ENCODE results near the gene TIMP3.
A peak's percentile ranks its signal among the peaks of the same experiment; 100 is the strongest.
"Not testable (repeated sequence)": the region's sequence is repeated elsewhere in the genome, so short reads cannot be mapped to it uniquely, and the experiment has no call there.

TIMP3 gene

DNA sequence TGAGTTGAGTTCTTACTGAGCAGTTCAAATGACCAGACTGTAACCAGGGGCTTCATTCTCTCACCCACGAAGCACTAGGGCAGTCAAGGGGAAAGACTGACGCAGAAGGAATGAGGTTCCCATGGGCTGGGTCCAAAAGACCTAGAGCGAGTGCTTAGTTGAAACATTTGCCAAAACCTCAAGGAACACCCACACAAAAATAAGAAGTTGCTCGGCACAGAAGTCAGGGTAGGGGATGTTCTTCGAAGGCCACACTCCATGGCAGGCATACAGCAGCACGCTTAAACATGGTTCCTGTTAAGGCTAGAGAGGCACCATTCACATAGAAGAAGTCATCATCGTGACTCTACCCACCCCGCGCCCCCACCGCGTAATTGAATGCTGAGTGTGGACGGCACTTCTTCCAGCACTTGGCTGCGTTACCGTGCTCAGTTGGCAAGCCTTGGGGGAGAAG is 52.9 kb downstream of the TIMP3 start:
- no peak for DNase-seq (ENCODE audit: low read depth in 2 of 2)

DNA sequence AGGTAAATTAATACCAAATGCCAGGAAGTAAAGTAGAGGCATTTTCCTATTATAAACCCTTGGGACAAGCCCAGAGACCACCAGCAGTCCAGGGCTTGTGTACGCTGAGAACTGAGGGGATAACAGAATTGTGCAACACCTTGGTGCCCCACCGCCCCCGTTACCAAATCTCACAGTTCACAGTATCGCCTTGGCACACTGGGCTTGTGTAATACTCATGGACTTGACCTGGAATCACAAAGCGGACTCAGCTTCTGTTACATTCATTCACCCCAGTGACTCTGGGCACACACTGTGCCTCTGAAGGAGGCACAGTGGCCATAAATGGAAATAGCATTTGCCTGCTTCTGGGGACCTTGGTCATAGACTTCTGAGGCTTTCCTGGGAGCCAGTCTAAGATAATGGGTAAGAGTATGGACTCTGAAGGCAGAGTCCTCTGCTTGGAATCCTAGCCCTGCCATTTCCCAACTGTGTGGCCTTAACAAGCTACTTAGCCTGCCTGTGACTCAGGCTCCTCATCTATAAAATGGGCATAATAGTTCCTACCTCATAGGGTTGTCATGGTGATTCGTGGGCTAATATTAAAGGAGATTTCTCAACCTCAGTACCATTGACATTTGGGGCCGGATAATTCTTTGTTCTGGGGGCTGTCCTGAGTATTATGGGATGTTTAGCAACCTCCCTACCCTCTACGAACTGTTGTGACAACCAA is 53.7 kb downstream of the TIMP3 start:
- DNase-seq (ENCODE audit: low read depth in 2 of 2), result no peak

DNA sequence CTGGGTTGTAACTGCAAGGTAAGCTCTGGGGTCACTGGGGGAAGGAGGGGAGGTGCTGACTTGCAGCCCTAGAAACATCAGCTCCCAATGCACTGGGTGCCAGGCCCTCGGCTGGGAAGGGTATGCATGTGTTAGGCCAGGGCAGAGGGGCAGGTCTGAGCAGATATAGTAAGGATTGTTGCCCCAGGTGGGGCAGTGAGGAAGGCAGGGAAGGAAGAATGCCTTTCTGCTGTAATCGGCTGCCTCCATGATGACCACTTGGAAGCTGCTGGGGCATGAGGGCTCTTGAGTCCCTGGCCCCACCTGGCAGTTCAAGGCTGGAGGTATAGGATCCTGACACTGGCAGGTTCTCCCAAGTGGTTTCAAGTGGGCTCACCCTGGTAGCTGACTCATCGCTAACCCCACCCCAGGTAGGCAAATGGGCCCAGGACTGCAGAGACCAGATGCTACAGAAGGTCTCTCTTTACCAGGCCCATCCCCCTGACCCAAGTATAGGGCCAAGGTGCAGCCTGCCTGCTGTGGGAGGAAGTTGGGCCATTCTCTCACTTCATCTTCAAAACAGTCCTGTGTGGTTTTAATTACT is 56.7 kb downstream of the TIMP3 start:
- no peak for DNase-seq (ENCODE audit: low read depth in 2 of 2)

DNA sequence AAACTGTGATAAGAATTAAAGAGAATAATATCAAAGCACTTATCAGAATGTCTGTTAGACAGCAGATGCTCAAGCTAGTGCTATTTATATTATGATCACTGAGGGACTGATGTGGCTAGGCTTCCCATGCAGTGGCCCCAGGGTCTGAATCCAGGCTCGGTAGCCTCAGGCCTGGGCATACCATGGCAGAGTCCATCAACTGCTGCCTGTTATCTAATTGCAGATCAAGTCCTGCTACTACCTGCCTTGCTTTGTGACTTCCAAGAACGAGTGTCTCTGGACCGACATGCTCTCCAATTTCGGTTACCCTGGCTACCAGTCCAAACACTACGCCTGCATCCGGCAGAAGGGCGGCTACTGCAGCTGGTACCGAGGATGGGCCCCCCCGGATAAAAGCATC is 57.5 kb downstream of the TIMP3 start:
- no peak for DNase-seq (ENCODE audit: low read depth in 2 of 2)

DNA sequence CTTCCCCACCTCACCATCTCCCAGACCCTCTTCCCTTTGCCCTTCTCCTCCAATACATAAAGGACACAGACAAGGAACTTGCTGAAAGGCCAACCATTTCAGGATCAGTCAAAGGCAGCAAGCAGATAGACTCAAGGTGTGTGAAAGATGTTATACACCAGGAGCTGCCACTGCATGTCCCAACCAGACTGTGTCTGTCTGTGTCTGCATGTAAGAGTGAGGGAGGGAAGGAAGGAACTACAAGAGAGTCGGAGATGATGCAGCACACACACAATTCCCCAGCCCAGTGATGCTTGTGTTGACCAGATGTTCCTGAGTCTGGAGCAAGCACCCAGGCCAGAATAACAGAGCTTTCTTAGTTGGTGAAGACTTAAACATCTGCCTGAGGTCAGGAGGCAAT is 58.2 kb downstream of the TIMP3 start:
- DNase-seq (ENCODE audit: low read depth in 2 of 2), result no peak

DNA sequence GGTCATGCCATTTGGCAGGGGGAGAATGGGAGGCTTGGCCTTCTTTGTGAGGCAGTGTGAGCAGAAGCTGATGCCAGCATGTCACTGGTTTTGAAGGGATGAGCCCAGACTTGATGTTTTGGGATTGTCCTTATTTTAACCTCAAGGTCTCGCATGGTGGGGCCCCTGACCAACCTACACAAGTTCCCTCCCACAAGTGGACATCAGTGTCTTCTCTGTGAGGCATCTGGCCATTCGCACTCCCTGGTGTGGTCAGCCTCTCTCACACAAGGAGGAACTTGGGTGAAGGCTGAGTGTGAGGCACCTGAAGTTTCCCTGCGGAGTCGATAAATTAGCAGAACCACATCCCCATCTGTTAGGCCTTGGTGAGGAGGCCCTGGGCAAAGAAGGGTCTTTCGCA is 59.8 kb downstream of the TIMP3 start:
- no peak for DNase-seq (ENCODE audit: low read depth in 2 of 2)

DNA sequence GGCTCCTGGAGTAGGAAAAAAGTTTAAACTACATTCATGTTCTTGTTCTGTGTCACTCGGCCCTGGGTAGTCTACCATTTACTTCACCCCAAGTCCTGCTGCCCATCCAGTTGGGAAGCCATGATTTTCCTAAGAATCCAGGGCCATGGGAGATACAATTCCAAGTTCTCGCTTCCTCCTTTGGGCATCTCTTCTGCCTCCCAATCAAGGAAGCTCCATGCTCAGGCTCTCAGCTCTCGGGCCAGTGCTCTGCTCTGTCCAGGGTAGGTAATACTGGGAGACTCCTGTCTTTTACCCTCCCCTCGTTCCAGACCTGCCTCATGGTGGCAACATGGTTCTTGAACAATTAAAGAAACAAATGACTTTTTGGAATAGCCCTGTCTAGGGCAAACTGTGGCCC is 60.6 kb downstream of the TIMP3 start:
- no peak for DNase-seq (ENCODE audit: low read depth in 2 of 2)

DNA sequence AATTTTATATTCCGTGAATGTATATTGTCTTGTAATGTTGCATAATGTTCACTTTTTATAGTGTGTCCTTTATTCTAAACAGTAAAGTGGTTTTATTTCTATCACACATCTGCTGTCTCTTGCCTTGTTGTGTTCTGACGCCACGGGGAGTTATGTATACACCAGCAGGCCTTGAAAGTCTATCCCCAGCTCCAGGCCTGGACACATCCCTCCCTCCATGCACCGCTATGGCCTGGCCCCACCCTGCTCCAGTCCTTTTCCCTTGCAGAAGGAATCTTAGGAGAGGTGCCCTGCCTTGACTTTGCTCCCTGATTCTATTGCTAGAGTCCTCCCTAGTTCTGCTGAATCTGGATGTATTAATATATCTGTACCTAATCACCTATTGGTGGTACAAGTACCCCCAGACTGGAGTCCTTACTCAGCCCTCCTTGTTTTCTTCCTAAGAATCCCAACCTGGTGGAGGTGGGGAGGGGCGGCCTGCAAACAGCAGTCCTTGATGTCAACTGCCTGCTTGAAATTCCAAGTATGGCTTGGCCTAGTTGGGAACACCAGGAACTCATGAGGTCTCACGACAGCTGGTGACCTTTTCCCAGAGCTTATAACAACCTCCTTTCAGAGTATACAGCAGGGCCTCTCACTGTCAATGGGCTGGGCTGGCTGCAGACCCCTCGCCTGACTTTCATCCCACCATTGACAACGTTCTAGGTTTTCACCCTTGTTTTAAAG is 61.6 kb downstream of the TIMP3 start:
- DNase-seq (ENCODE audit: low read depth in 2 of 2), result no peak

DNA sequence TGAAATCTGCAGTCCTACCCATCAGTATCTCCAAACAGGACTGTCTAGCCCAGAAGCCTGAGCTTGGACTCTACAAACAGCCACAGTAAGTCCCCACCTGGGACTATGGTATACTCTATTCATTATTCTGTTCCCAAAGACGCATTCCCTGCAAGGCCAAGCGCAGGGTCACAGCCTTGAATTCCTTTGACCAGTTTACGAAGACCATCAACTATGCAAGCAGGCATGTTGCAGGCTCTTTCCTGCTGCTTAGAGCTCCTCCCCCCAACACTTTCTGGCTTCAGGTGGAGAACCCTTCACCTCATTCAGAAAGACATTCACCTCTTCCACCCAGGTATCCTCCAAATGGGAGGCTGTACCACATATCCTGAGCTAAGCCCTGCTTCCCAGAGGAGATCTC is 62.5 kb downstream of the TIMP3 start:
- DNase-seq (ENCODE audit: low read depth in 2 of 2), result no peak

DNA sequence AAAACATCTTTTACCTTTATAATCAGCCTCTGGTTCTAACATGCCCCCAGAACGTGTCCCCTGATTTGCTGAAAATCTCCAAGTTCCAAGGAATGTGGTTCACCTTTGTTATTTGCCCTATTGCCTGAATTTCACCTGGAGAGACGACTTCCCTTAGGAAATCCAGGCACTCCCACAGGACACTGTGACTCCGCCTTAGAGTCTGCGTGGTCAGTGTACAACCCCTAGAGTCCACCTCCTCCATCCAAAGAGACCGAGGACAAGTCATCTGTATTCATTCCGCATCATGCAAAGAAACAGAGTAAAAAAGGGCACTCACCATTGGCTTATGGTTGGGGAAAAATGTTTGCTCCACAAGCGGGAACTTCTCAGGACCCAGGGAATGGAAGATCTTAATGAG is 63.1 kb downstream of the TIMP3 start:
- DNase-seq (ENCODE audit: low read depth in 2 of 2), result no peak

DNA sequence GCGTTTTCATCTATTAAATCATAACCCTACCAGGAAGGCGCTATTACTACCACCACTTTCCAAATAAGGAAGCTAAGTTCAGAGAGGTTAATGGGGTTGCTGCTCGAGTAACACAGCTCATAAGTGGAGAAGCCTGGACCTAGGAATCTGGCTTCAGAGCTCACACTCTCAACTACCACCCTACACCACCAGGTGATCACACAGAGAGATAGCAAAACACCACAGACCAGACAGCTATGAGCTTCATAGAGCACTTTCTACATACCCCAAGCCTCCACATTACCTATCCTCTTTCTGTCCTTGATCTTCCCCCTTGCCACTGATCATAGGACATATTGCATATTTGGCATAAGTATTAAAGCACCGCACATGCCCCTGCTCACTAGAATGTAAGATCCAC is 65.4 kb downstream of the TIMP3 start:
- no peak for DNase-seq (ENCODE audit: low read depth in 2 of 2)

DNA sequence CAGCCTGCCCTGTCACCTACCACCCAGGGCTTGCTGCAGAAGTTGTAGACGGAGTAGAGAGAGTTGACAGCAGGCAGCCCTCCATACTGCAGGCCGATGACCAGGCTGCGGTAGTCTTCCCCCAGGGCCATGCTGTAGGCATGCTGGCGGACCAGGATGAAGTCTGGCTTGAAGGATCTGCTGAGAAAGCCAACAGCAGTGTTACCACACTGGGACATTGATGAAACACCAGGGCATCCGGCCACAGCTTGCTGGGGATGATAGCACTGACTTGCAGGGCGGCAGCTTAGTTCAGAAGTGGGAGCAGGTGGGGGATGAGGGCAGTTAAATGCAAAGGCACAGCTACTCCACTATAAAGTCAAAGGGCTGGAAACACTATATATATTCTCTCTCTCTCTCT is 67.4 kb downstream of the TIMP3 start:
- no peak for DNase-seq (ENCODE audit: low read depth in 2 of 2)

DNA sequence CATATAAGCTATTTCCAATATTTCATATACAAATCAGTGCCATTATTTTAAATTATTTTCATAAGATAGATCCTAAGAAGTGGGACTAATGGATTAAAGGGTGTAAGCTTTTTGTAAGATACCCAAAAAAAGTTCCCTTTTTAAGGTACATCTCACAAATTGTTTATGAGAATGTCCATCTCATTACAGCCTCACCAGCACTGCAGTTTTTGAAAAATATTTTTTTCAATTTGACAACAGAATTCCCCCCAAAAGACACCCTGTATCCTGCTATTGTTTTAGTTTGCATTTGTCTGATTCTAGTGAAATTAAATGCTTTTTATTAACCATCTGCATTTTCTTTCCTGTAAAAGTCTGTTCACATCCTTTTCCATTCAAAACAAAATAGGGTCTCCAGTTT is 69.0 kb downstream of the TIMP3 start:
- DNase-seq (ENCODE audit: low read depth in 2 of 2), result no peak

DNA sequence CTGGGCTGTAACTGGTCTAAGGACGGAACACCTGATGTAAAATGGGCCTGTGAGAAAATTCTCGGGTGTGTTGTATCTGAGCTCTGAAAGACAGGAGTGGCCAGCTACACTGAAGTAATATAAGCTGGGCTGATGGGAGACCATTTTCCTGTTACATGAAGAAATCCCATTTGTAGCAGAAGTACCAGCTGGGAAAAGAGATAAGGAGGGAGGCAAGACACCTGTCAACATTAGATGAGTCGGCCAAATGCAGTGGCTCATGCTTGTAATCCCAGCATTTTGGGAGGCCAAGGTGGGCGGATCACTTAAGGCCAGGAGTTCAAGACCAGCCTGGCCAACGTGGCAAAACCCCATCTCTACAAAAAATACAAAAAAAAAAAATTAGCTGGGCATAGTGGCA is 72.1 kb downstream of the TIMP3 start:
- not testable (repeated sequence) for DNase-seq (ENCODE audit: low read depth in 2 of 2)

DNA sequence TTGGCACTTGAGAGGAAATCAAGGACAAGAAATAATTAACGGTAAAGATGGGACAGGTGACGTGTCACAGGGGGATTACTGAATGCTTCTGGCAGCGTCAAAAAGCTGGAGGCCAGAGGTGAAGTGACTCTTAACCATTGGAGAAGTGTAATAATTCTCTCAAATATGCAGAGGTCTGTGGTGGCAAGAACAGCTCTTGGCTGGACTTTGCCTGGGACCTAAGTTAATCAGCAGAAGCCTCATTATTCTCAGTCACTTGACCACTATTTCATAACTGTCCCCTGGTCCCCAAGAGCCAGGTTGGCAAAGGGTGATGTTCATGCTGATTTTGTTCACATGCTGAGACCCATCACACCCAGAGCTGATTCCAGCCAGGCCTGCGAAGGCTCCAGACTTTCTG is 72.9 kb downstream of the TIMP3 start:
- DNase-seq (ENCODE audit: low read depth in 2 of 2), result no peak

DNA sequence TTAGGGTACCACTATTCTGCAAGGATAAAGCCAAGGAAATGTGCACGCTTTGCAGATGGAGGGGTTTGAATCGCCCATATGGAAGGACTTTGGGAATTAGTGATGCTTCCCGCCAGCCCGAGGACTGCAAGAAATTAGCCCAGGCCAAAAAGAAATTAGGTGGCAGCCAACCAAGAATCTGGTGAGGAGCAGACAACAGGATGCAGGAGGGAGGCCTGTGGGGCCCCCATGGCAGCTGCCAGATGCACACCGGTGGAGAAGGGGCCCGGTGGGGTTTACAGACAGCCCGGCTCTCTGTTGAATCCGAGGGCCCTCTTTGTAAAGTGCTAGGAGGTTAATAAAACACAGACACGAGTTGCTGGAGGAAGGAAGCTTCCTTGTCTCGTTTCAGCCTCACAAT is 73.5 kb downstream of the TIMP3 start:
- no peak for DNase-seq (ENCODE audit: low read depth in 2 of 2)

DNA sequence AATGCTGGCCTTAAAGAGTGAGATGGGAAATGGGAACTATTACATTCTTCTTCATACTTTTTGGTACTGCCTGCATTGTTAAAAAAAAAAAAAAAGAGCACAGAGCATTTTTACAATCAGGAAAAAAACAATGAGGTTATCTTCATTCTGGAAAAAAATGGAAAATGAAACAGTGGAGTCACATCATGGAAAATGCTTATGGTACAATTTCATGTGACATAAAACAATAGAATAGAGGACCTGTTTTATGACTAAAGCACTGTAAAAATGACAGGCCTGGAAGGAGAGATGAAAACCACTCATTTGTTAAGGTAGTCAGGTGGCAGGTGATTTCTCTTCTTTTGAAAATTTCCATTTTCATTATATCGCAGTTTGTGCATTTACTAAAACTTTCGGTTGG is 75.0 kb downstream of the TIMP3 start:
- no peak for DNase-seq (ENCODE audit: low read depth in 2 of 2)

DNA sequence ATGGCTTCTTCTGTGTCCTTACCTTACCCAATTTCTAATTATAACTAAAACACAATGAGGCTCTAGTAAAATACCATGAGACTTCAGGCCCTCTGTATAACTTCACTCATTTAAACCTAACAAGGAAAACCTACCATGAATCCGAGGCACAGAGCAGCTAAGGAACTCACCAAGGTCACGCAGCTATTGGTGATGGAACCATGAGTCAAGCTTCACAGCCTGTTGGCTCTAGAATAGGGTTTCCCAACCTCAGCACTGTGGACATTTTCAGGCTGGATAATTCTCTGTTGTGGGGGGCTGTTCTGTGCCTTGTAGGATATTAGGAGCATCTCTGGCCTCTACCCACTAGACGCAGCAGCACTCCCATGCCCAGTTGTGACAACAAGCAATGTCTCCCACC is 75.7 kb downstream of the TIMP3 start:
- no peak for DNase-seq (ENCODE audit: low read depth in 2 of 2)

DNA sequence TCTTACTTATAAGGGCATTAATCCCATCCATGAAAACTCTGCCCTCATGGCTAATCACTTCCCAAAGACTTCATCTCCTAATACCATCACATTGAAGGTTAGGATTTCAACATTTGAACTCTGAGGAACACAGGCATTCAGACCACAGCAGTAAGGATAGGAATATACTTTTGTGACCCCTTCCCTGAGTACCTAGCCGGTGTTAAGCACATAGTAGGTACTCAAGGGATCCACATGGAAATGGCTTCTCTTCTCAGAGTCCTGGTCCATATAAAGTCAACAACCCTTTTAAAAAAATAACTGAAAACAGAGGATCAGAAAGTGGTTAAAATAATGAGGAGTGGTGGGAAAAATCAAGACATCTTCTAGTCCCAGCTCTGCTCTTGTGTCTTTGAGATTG is 78.0 kb downstream of the TIMP3 start:
- DNase-seq (ENCODE audit: low read depth in 2 of 2), result no peak

DNA sequence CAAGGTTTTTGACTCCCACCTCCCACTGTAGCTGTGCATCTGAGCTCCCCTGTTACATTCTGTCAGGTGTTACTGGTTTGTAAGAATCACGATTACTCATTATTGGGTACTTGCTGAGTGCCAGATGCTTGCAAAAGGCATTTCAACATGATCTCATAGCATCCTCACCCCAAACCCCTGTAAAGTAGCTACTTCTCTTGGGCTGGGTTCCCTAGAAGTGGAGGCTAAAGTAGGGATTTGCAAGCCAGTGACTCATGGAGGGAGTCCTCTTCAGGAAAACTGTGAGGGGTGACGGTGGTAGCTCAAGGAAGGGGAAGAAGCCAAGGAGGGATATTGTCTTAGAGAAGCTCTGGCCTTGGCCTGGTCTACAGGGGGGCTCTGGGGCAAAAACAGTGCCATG is 78.6 kb downstream of the TIMP3 start:
- no peak for DNase-seq (ENCODE audit: low read depth in 2 of 2)

DNA sequence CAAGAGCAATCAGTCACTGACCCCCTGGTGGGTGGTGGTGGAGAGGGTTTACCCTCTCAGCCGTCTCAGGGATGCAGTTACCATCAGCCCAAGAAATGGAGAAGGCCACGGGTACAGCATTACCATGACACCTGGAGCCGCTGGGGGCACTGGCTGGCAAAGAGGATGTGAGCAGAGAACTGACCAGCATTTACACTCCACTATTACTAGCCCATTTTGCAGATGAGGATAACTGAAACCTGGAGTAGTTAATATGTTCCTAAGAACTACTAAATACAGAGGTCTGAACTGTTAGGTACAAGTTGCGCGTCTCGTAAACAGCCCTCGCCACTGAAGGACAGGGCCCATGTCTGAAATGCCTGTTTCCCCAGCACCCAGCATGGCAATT is 79.0 kb downstream of the TIMP3 start:
- DNase-seq (ENCODE audit: low read depth in 2 of 2), result no peak

DNA sequence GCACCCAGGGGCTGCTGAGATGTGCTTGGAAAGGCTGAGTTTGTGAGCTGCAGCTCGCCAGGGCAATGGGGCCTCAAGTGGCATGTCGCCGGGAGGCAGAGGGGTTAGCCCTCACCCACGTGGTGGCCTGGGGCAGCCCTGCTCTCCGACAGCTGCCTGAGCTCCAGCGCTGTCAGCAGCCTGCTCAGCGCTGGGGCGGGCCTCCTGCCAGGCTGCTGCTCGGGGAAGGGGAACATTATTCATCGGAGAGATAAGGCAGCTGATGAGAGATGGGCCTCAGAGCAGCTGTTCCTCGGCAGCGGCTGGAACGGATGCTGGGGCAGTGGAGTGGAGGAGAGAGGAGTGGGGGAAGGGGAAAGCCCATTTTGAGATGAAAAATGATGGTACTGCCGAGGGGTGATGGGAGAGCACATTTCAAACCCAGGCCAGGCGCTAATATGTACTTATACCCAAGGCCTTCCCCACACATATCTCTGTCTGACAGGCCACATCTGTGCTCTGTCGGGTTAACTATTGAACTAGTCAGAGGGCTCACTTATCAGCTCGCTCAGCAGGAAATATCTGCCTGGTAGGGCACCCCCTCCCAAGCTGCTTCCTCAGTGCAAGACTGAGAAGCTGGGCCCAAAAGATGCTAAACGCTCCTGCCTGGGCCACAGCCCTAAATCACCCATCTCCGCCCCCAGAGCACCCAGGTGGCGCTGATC is 79.5 kb downstream of the TIMP3 start:
- DNase-seq (ENCODE audit: low read depth in 2 of 2), result peak in 1 of 2 donors; percentile 1

DNA sequence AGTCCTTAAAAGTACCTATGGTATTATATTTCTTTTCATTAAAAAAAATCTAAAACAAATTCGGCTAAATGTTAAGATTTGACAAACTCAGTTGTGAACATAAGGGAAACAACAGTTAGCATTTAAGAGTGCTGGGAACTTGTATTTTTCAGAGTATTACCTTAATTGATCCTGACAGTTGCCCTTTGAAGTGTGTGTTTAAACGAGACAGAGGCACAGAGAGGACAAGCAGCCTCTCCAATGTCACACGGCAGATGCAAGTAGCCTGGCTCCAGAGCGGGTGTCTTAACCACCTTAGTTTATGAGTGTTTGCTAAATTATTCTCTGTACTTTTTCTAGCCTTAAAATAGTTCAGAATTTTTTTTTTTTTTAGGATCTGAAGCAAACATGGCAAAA is 80.9 kb downstream of the TIMP3 start:
- no peak for DNase-seq (ENCODE audit: low read depth in 2 of 2)
